Heart left ventricle (tissue), 16 donors: ENCODE data around the gene KDM6B. TPM values are rescaled to one million over a fixed set of nuclear protein-coding genes. Genes with fewer than 3 reads are reported as not detected.

Experiments
- ATAC-seq, 4 donors: fragments of 200-7000 bp; cut with Tn5 transposase; one replicate each; pipeline ENCODE4 v1.9.1; 2020 to 2022; ENCODE audit warnings: moderate library complexity in 4 of 4, mild to moderate bottlenecking in 3 of 4, moderate number of reproducible peaks in 1 of 4
- DNase-seq, 5 donors: peaks; one replicate each; pipeline ENCODE4 v3.0.0-alpha.2; 2020
- H3K27ac ChIP-seq, 12 donors: fragments of 200-600 bp; sonication (generic) in 4 of 12; one replicate each; pipeline versions ENCODE4 v1.5.0 to v1.8.0; 2016 to 2022; ENCODE audit warnings: mild to moderate bottlenecking in 2 of 12
- H3K27me3 ChIP-seq, 9 donors: fragments of 200-600 bp; sonication (generic) in 2 of 9; one replicate each; pipeline versions ENCODE4 v1.5.1 to v1.8.0; 2016 to 2022; ENCODE audit warnings: mild to moderate bottlenecking in 3 of 9
- H3K36me3 ChIP-seq, 9 donors: fragments of 200-600 bp; sonication (generic) in 2 of 9; one replicate each; pipeline versions ENCODE4 v1.5.0 to v1.8.0; 2018 to 2022; ENCODE audit warnings: mild to moderate bottlenecking in 2 of 9
- H3K4me1 ChIP-seq, 12 donors: fragments of 200-600 bp; sonication (generic) in 4 of 12; one replicate each; pipeline versions ENCODE4 v1.5.0 to v1.8.0; 2016 to 2022; ENCODE audit warnings: mild to moderate bottlenecking in 3 of 12
- H3K4me3 ChIP-seq, 12 donors: fragments of 200-600 bp; sonication (generic) in 4 of 12; one replicate each; pipeline versions ENCODE4 v1.5.0 to v1.8.0; 2017 to 2022; ENCODE audit warnings: mild to moderate bottlenecking in 9 of 12, moderate library complexity in 4 of 12
- H3K9me3 ChIP-seq, 12 donors: fragments of 200-600 bp; sonication (generic) in 4 of 12; one replicate each; pipeline versions ENCODE4 v1.5.0 to v1.8.0; 2016 to 2022; ENCODE audit warnings: mild to moderate bottlenecking in 1 of 12
- POLR2A ChIP-seq, 2 donors: fragments of 450-650 bp; IDR thresholded peaks; one replicate each; pipeline ENCODE4 v1.6.1; 2017; ENCODE audit warnings: antibody characterized with exemption in 2 of 2, mild to moderate bottlenecking in 2 of 2, moderate library complexity in 2 of 2
- WGBS, 4 donors: extraction: QIAGEN DNeasy Blood & Tissue Kit in 2 of 4; methylation state at CpG; one replicate each; pipeline versions ENCODE4 v1.1.5 to v1.1.7; 2013 to 2018; 5-methylcytosine and 5-hydroxymethylcytosine counted together
- intact Hi-C, 10 donors: fragments of 100-400 bp; cut with DNase I; formaldehyde crosslinking; loops; one replicate each; pipeline versions ENCODE4 v1.11.1 to v1.14.2; 2022
- polyA plus RNA-seq, 2 donors: library from polyadenylated mRNA; stranded (reverse); fragments of 200-250 nt; gene quantifications; one replicate each; pipeline ENCODE4 v1.2.3, GENCODE V29; 2013
- total RNA-seq, 9 donors: library from RNA; depleted of rRNA in 2 of 9; stranded (reverse); fragments of >200 nt in 2 of 9; fragmentation: NEBNext Ultra II Directional in 3 of 9; extraction: Animal tissue kit (Norgen Biotek cat#: 25700) in 3 of 9; gene quantifications; one replicate each; pipeline versions ENCODE4 v1.1.0 to v1.2.4, GENCODE V29; 2016 to 2023
- TF ChIP-seq, protein P1 (sequence below), 12 donors: fragments of 200-600 bp; sonication (generic) in 4 of 12; IDR thresholded peaks; one replicate each; pipeline versions ENCODE4 v1.5.0 to v1.8.0; 2018 to 2022; ENCODE audit warnings: antibody characterized with exemption in 12 of 12, mild to moderate bottlenecking in 5 of 12
- donor health status: ischemic (EF 13 %, LVEDD 7.1; RV severe dilation, severe dysfunction).
- donor health status: healthy with polysubstance abuse.
- donor health status: DM: no; HTN: yes; CAD: no.
- donor health status: DM: no; HTN: no; CAD: no.
- donor health status: ischemic (EF 25% LVEDD 6.9; RV normal size, moderate dysfunction).
- donor health status: ischemic (EF 25% LVEDD 5.7; RV mildly dilated, moderate dysfunction).
- donor health status: healthy.
- donor health status: DM: yes; HTN: yes; CAD: no.
- donor health status: ischemic (EF 35%, LVEDD 5.7; RV mildly dilated, moderate dysfunction).
- donor health status: nonischemic (EF 11% LVEDD 7.7; RV severe dilation, severe dysfunction).
- donor health status: DM: yes; HTN: yes; CAD: no.
- donor health status: PGD.
- donor health status: ischemic (EF 29% LVEDD 5.4; RV normal size, mild dysfunction).
- donor health status: nonischemic (EF 23%, LVEDD 6.1; RV moderate dilation, normal function).

Gene KDM6B
- total and polyA plus RNA-seq, 11 donors: 7.4 to 29.3 (median 20.6) TPM

DNA sequence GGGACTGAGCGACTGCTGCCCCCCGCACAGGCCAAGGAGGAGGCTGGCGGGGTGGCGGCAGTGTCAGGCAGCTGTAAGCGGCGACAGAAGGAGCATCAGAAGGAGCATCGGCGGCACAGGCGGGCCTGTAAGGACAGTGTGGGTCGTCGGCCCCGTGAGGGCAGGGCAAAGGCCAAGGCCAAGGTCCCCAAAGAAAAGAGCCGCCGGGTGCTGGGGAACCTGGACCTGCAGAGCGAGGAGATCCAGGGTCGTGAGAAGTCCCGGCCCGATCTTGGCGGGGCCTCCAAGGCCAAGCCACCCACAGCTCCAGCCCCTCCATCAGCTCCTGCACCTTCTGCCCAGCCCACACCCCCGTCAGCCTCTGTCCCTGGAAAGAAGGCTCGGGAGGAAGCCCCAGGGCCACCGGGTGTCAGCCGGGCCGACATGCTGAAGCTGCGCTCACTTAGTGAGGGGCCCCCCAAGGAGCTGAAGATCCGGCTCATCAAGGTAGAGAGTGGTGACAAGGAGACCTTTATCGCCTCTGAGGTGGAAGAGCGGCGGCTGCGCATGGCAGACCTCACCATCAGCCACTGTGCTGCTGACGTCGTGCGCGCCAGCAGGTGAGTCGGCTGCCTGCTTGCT lies 15.2 kb downstream of the KDM6B start:
- 87 to 90% (median 88%) methylated on average over 33 to 35 of the region's 35 CpGs for WGBS, 4 donors
- no peak overlapping the region for H3K27ac ChIP-seq
- H3K36me3 ChIP-seq: peaks cover 3 to 86% (median 77%) of the 10 kb centered on the region in 9 donors

DNA sequence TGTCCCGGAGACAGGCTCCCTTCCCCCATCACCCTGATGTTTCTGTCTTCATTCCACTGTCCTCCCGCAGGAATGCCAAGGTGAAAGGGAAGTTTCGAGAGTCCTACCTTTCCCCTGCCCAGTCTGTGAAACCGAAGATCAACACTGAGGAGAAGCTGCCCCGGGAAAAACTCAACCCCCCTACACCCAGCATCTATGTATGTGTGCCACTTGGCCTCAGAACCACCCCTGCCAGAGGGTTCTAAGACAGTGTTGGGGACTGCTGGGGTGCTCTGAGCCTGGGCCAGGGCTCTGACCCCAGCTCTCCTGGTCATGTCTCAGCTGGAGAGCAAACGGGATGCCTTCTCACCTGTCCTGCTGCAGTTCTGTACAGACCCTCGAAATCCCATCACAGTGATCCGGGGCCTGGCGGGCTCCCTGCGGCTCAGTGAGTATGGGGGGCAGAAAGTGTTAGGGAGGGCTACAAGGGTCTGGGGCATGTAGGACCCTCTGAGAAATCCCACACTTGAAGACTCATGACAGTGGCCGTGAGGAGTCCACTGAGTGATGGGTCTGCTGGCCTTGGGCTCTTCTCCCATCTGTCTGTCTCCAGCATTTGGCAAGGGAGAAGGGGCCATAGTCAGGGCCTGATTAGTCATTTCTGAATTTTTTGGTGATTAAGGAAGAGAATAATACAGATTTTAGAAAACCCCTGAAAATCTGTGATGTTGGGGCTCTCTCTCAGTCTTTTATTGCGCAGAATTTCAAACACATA lies 15.9 kb downstream of the KDM6B start:
- ATAC-seq: no peak
- Histone ChIP-seq H3K4me1 (peaks cover 5 to 36% (median 24%) of the 10 kb centered on the region in 12 donors), H3K27ac (no peak overlapping the region), H3K27me3 (no peaks in the 10 kb centered on the region), H3K36me3 (peaks cover 3 to 86% (median 77%) of the 10 kb centered on the region in 9 donors), H3K4me3 (no peak overlapping the region), H3K9me3 (no peaks in the 10 kb centered on the region)
- TF ChIP-seq, protein P1, sequence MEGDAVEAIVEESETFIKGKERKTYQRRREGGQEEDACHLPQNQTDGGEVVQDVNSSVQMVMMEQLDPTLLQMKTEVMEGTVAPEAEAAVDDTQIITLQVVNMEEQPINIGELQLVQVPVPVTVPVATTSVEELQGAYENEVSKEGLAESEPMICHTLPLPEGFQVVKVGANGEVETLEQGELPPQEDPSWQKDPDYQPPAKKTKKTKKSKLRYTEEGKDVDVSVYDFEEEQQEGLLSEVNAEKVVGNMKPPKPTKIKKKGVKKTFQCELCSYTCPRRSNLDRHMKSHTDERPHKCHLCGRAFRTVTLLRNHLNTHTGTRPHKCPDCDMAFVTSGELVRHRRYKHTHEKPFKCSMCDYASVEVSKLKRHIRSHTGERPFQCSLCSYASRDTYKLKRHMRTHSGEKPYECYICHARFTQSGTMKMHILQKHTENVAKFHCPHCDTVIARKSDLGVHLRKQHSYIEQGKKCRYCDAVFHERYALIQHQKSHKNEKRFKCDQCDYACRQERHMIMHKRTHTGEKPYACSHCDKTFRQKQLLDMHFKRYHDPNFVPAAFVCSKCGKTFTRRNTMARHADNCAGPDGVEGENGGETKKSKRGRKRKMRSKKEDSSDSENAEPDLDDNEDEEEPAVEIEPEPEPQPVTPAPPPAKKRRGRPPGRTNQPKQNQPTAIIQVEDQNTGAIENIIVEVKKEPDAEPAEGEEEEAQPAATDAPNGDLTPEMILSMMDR (IDR thresholded peaks at IDR 0.05): no peak
- no peak for TF ChIP-seq POLR2A (IDR thresholded peaks at IDR 0.05)
- no peak for DNase-seq
- WGBS, 4 donors: 78 to 88% (median 84%) methylated on average over 8 to 12 of the region's 12 CpGs
- intact Hi-C loops: loop anchor here (2.0 to 10.0 kb wide), 10 partner anchors 15 to 615 kb away; partner anchors contain the start of genes KDM6B (in 3 of the 10), PER1 (in 2 of the 10), CHRNB1 (in 1 of the 10) and DVL2 (in 1 of the 10)

More for the DNA sequence above, 15.2 kb downstream of the KDM6B start:
- no peak for ATAC-seq
- no peak for DNase-seq
- H3K9me3 ChIP-seq: no peaks in the 10 kb centered on the region
- peaks cover 5 to 36% (median 25%) of the 10 kb centered on the region in 12 donors for H3K4me1 ChIP-seq
- no peaks in the 10 kb centered on the region for H3K27me3 ChIP-seq
- intact Hi-C loops: loop anchor here in 4 of 10 donors (10.0 kb wide), 5 partner anchors 296 to 614 kb away; partner anchors contain the start of genes CHRNB1 (in 1 of the 4), DVL2 (in 1 of the 4), GABARAP (in 1 of the 4) and PER1 (in 1 of the 4)
- no peak overlapping the region for H3K4me3 ChIP-seq
- TF ChIP-seq, protein P1 (IDR thresholded peaks at IDR 0.05): no peak
- no peak for TF ChIP-seq POLR2A (IDR thresholded peaks at IDR 0.05)

DNA sequence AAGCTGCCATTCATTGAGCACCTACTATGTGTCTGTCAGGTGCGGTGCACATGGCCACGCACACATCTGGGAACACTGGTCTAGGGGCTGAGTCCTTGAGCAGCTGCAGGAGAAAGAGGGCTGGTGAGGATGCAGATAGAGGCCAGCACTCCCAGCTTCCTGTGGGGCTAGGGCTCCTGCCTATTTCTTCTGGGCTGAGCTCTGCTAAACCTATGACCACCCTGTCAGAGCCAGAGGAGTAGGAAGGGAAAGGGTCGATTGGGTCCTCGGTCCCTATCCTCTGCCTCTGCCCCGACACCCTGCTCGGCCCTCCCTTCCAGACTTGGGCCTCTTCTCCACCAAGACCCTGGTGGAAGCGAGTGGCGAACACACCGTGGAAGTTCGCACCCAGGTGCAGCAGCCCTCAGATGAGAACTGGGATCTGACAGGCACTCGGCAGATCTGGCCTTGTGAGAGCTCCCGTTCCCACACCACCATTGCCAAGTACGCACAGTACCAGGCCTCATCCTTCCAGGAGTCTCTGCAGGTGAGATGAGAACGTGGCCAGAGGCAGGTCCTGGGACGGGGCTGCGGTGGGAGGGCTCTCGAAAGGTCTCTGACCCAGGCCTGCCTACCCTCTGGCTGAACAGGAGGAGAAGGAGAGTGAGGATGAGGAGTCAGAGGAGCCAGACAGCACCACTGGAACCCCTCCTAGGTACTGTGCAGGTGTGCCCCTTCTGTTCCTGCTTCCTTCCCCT lies 16.9 kb downstream of the KDM6B start:
- Histone ChIP-seq H3K27ac (peak overlapping the region in 2 of 12 donors; percentile 30 to 42), H3K4me3 (no peak overlapping the region), H3K27me3 (no peaks in the 10 kb centered on the region), H3K4me1 (peaks cover under 1 to 36% (median 19%) of the 10 kb centered on the region in 12 donors), H3K9me3 (no peaks in the 10 kb centered on the region), H3K36me3 (peaks cover 3 to 80% (median 72%) of the 10 kb centered on the region in 9 donors)
- TF ChIP-seq, protein P1 (IDR thresholded peaks at IDR 0.05): no peak
- no peak for TF ChIP-seq POLR2A (IDR thresholded peaks at IDR 0.05)
- intact Hi-C loops: loop anchor here (1.0 to 10.0 kb wide), 7 partner anchors 16 to 304 kb away; partner anchors contain the start of genes KDM6B (in 3 of the 10) and PER1 (in 1 of the 10)
- ATAC-seq (no peak), DNase-seq (no peak)
- WGBS, 4 donors: 85 to 91% (median 88%) methylated on average over 16 to 17 of the region's 17 CpGs
